CD4-positive, alpha-beta T cell (primary cell): Measurements from ENCODE around the gene ERCC5. TPM values are rescaled to one million over a fixed set of nuclear protein-coding genes. Genes with fewer than 3 reads are reported as not detected.

ENCODE experiments used
- ATAC-seq: fragments of 200-7000 bp; cut with Tn5 transposase; one replicate; pipeline ENCODE4 v1.10.0; 2022; ENCODE audit warnings: mild to moderate bottlenecking; ENCODE audit not compliant: poor library complexity
- CTCF ChIA-PET: fragments of 350-600 bp; sonication (Branson Sonifier 250); formaldehyde crosslinking; loops from one replicate; lab custom pipeline; 2021; ENCODE audit warnings: antibody characterized with exemption, inconsistent platforms; lab: Charles Lee
- POLR2A ChIA-PET: fragments of 350-600 bp; sonication (Branson Sonifier 250); formaldehyde crosslinking; loops from one replicate; lab custom pipeline; 2021; ENCODE audit warnings: antibody characterized with exemption, inconsistent platforms; lab: Charles Lee
- DNase-seq, 14 experiments: peaks; one replicate each; pipeline ENCODE4 v3.0.0-alpha.2; 2013 to 2020; ENCODE audit warnings: mixed read lengths in 2 of 14
- H3K27ac ChIP-seq, 2 donors: one replicate each; pipeline versions ENCODE4 v1.5.1 to v1.7.0; 2013; ENCODE audit warnings: low read length in 2 of 2, low read depth in 1 of 2, mild to moderate bottlenecking in 1 of 2
- H3K27me3 ChIP-seq, 2 experiments: 1 replicate in 1 of 2; 2 replicates in 1 of 2; pipeline versions ENCODE4 v1.6.1 to v1.7.0; 2013; ENCODE audit warnings: low read length in 2 of 2, control low read depth in 1 of 2, mild to moderate bottlenecking in 1 of 2, moderate library complexity in 1 of 2; ENCODE audit not compliant: insufficient read depth in 2 of 2, control insufficient read depth in 1 of 2
- H3K36me3 ChIP-seq: one replicate; pipeline ENCODE4 v1.6.1; 2013; ENCODE audit warnings: low read length, control low read depth; ENCODE audit not compliant: insufficient read depth
- H3K4me1 ChIP-seq: one replicate; pipeline ENCODE4 v1.6.1; 2013; ENCODE audit warnings: low read length, control low read depth; ENCODE audit not compliant: insufficient read depth
- H3K4me3 ChIP-seq: one replicate; pipeline ENCODE4 v1.5.1; 2013; ENCODE audit warnings: mild to moderate bottlenecking, low read length, moderate library complexity
- H3K9me3 ChIP-seq, 2 experiments: 1 replicate in 1 of 2; 2 replicates in 1 of 2; pipeline versions ENCODE4 v1.6.1 to v1.7.0; 2013; ENCODE audit warnings: low read length in 2 of 2, mild to moderate bottlenecking in 2 of 2, control low read depth in 1 of 2, moderate library complexity in 1 of 2; ENCODE audit not compliant: control insufficient read depth in 1 of 2, insufficient read depth in 1 of 2
- H3K27ac Mint-ChIP-seq: one replicate; pipeline ENCODE4 v1.8.0; 2020; ENCODE audit warnings: mixed read lengths
- H3K27me3 Mint-ChIP-seq: one replicate; pipeline ENCODE4 v1.8.0; 2021; ENCODE audit warnings: mixed read lengths
- H3K36me3 Mint-ChIP-seq: one replicate; pipeline ENCODE4 v1.8.0; 2021; ENCODE audit warnings: low read depth, mixed read lengths
- H3K4me1 Mint-ChIP-seq: one replicate; pipeline ENCODE4 v1.8.0; 2021; ENCODE audit warnings: low read depth, mixed read lengths
- H3K4me3 Mint-ChIP-seq: one replicate; pipeline ENCODE4 v1.8.0; 2020; ENCODE audit warnings: mild to moderate bottlenecking, mixed read lengths
- H3K9me3 Mint-ChIP-seq: one replicate; pipeline ENCODE4 v1.8.0; 2020; ENCODE audit warnings: mixed read lengths
- CTCF ChIP-seq: fragments of 200-600 bp; IDR thresholded peaks from one replicate; pipeline ENCODE4 v1.8.0; 2022; ENCODE audit warnings: antibody characterized with exemption, mild to moderate bottlenecking
- intact Hi-C, 2 experiments: fragments of 100-400 bp; cut with DNase I in 1 of 2; cut with micrococcal nuclease in 1 of 2; formaldehyde crosslinking; loops; one replicate each; pipeline versions ENCODE4 v1.15.1 to v1.9.0; 2023 to 2025; cut with DNase I, micrococcal nuclease
- total RNA-seq, 174 experiments: library from RNA in 2 of 174; stranded (reverse) in 2 of 174; gene quantifications; one replicate each; pipeline ENCODE4 v1.2.3 and lab custom pipeline; 2021 to 2026

ERCC5 gene
- total RNA-seq, 2 experiments from 2014 or later = 129 to 136 TPM

GRCh38 chr13:102799426-102800144, 46.2 kb upstream of the ERCC5 start:
- Histone ChIP-seq H3K4me3 (peak overlapping the region; percentile 77), H3K9me3 (no peaks in the 10 kb centered on the region), H3K4me1 (peaks cover 31% of the 10 kb centered on the region), H3K27me3 (peaks cover 6 to 18% of the 10 kb centered on the region in 2 experiments), H3K27ac (no peak overlapping the region), H3K36me3 (no peaks in the 10 kb centered on the region)
- Mint-ChIP-seq H3K27me3 (peaks cover 28% of the 10 kb centered on the region), H3K27ac (no peak overlapping the region), H3K4me1 (peaks cover 29% of the 10 kb centered on the region), H3K9me3 (no peaks in the 10 kb centered on the region), H3K4me3 (peak overlapping the region; percentile 94), H3K36me3 (no peaks in the 10 kb centered on the region)
- intact Hi-C loops = loop anchor here (1.0 to 5.0 kb wide), 6 partner anchors 19 to 219 kb away; partner anchors contain the start of gene TEX30 (in 1 of the 2)
- CTCF ChIA-PET = interaction anchor here (0.8 to 2.1 kb wide), 5 partner anchors 15 to 121 kb away, joined by 3 to 18 read pairs (median 3); partner anchors contain the start of genes ERCC5 and TEX30
- peak in 3 of 14 experiments; percentile 0 to 14 (median 1) for DNase-seq
- ATAC-seq = no peak
- no peak for TF ChIP-seq CTCF
- POLR2A ChIA-PET = interaction anchor here (0.7 to 3.7 kb wide), 6 partner anchors 14 to 213 kb away, joined by 3 to 35 read pairs (median 13); partner anchors contain the start of genes ERCC5, TEX30 and TPP2

- ATAC-seq (peak; percentile 76), DNase-seq (peak; percentile 58 to 90 (median 75))
- ChIA-PET CTCF (interaction anchor here (0.6 to 2.1 kb wide), 7 partner anchors 16 to 121 kb away, joined by 3 to 18 read pairs (median 4); partner anchors contain the start of genes ERCC5 and TEX30), POLR2A (interaction anchor here (0.7 to 3.7 kb wide), 7 partner anchors 10 to 213 kb away, joined by 3 to 35 read pairs (median 10); partner anchors contain the start of genes ERCC5, TEX30 and TPP2)
- Mint-ChIP-seq H3K4me3 (peak overlapping the region; percentile 94), H3K27me3 (peaks cover 28% of the 10 kb centered on the region), H3K36me3 (no peaks in the 10 kb centered on the region), H3K27ac (peak overlapping the region; percentile 66), H3K9me3 (no peaks in the 10 kb centered on the region), H3K4me1 (peaks cover 29% of the 10 kb centered on the region)
- intact Hi-C loops = loop anchor here (1.0 to 5.0 kb wide), 5 partner anchors 28 to 220 kb away; partner anchors contain the start of gene TEX30 (in 1 of the 2)
- Histone ChIP-seq H3K9me3 (no peaks in the 10 kb centered on the region), H3K27ac (no peak overlapping the region), H3K27me3 (peaks cover 6 to 18% of the 10 kb centered on the region in 2 experiments), H3K36me3 (no peaks in the 10 kb centered on the region), H3K4me1 (peaks cover 31% of the 10 kb centered on the region), H3K4me3 (peak overlapping the region; percentile 77)
- peak; percentile 69 for TF ChIP-seq CTCF
These were observed 45.4 kb upstream of the ERCC5 start for GRCh38 chr13:102800145-102801041.

GRCh38 chr13:102805680-102806079, 40.2 kb upstream of the ERCC5 start:
- no peak overlapping the region for H3K27ac ChIP-seq
- peaks cover 10% of the 10 kb centered on the region for H3K4me1 ChIP-seq
- DNase-seq = no peak
- Mint-ChIP-seq H3K36me3 (peaks cover 8% of the 10 kb centered on the region), H3K4me3 (no peak overlapping the region), H3K27me3 (no peaks in the 10 kb centered on the region), H3K27ac (no peak overlapping the region), H3K9me3 (no peaks in the 10 kb centered on the region), H3K4me1 (peaks cover 16% of the 10 kb centered on the region)
- H3K4me3 ChIP-seq = no peak overlapping the region
- no peaks in the 10 kb centered on the region for H3K36me3 ChIP-seq
- TF ChIP-seq CTCF = no peak
- H3K27me3 ChIP-seq = no peaks in the 10 kb centered on the region
- ChIA-PET POLR2A (no interaction called here), CTCF (no interaction called here)
- intact Hi-C loops = no loop called here
- ATAC-seq = no peak
- no peaks in the 10 kb centered on the region for H3K9me3 ChIP-seq
